Esophagus squamous epithelium (tissue), 5 donors: ENCODE measurements around the gene TNNT3. TPM values are rescaled to one million over a fixed set of nuclear protein-coding genes. Genes with fewer than 3 reads are reported as not detected.

Source experiments
- DNase-seq: peaks from one replicate; lab custom pipeline; 2025; lab: John Stamatoyannopoulos, UW
- H3K27ac ChIP-seq, 4 donors: fragments of 200-600 bp; sonication (generic); one replicate each; pipeline ENCODE4 v1.5.1; 2016 to 2019; ENCODE audit warnings: mild to moderate bottlenecking in 1 of 4
- H3K27me3 ChIP-seq, 4 donors: fragments of 200-600 bp; sonication (generic); 1 replicate in 3 of 4; 2 replicates in 1 of 4; pipeline versions ENCODE4 v1.5.1 to v1.6.0; 2017 to 2021; ENCODE audit warnings: antibody characterized with exemption in 1 of 4
- H3K36me3 ChIP-seq, 3 donors: fragments of 200-600 bp; sonication (generic); one replicate each; pipeline ENCODE4 v1.5.1; 2016 to 2019
- H3K4me1 ChIP-seq, 3 donors: fragments of 200-600 bp; sonication (generic); one replicate each; pipeline ENCODE4 v1.5.1; 2017 to 2019
- H3K4me3 ChIP-seq, 4 donors: fragments of 200-600 bp; sonication (generic); 1 replicate in 3 of 4; 2 replicates in 1 of 4; pipeline ENCODE4 v1.5.1; 2016 to 2019; ENCODE audit warnings: mild to moderate bottlenecking in 2 of 4, moderate library complexity in 1 of 4
- H3K9me3 ChIP-seq, 3 donors: fragments of 200-600 bp; sonication (generic); one replicate each; pipeline ENCODE4 v1.5.1; 2016 to 2019
- POLR2A ChIP-seq, 4 donors: fragments of 450-650 bp; IDR thresholded peaks; one replicate each; pipeline ENCODE4 v1.6.1; 2017; ENCODE audit warnings: antibody characterized with exemption in 4 of 4, mild to moderate bottlenecking in 4 of 4, moderate library complexity in 3 of 4
- WGBS, 2 donors: methylation state at CpG; one replicate each; pipeline ENCODE4 v1.1.5; 2018; 5-methylcytosine and 5-hydroxymethylcytosine counted together
- intact Hi-C: fragments of 100-400 bp; cut with DNase I; formaldehyde crosslinking; loops from one replicate; pipeline ENCODE4 v1.15.0; 2022
- total RNA-seq, 4 donors: library from RNA; depleted of rRNA; stranded (reverse); fragments of >200 nt; gene quantifications; one replicate each; pipeline ENCODE4 v1.1.0, GENCODE V29; 2016
- TF ChIP-seq, protein P1 (sequence below), 6 experiments: fragments of 450-650 bp in 4 of 6; fragments of 200-600 bp in 2 of 6; sonication (generic) in 2 of 6; IDR thresholded peaks; one replicate each; pipeline ENCODE4 v1.5.1; 2016 to 2019; ENCODE audit warnings: antibody characterized with exemption in 6 of 6, mild to moderate bottlenecking in 4 of 6, moderate library complexity in 4 of 6
- donor health status: DM: yes; HTN: yes; CAD: no.

TNNT3 gene
- total RNA-seq, 4 donors from 2014 or later: 0.76 to 3.1 (median 1.6) TPM; not detected in 1

- TF ChIP-seq, protein P1, sequence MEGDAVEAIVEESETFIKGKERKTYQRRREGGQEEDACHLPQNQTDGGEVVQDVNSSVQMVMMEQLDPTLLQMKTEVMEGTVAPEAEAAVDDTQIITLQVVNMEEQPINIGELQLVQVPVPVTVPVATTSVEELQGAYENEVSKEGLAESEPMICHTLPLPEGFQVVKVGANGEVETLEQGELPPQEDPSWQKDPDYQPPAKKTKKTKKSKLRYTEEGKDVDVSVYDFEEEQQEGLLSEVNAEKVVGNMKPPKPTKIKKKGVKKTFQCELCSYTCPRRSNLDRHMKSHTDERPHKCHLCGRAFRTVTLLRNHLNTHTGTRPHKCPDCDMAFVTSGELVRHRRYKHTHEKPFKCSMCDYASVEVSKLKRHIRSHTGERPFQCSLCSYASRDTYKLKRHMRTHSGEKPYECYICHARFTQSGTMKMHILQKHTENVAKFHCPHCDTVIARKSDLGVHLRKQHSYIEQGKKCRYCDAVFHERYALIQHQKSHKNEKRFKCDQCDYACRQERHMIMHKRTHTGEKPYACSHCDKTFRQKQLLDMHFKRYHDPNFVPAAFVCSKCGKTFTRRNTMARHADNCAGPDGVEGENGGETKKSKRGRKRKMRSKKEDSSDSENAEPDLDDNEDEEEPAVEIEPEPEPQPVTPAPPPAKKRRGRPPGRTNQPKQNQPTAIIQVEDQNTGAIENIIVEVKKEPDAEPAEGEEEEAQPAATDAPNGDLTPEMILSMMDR (IDR thresholded peaks at IDR 0.05): no peak
- no peak for TF ChIP-seq POLR2A (IDR thresholded peaks at IDR 0.05)
- intact Hi-C loops: no loop called here
- no peaks in the 10 kb centered on the region for H3K27me3 ChIP-seq
- H3K4me1 ChIP-seq: no peaks in the 10 kb centered on the region
- H3K27ac ChIP-seq: no peak overlapping the region
- H3K4me3 ChIP-seq: no peak overlapping the region
- WGBS, 2 donors: no CpG with 5 or more reads among the region's 15 CpGs
- DNase-seq: no peak
- H3K36me3 ChIP-seq: no peaks in the 10 kb centered on the region
- H3K9me3 ChIP-seq: no peaks in the 10 kb centered on the region
Observed at GRCh38 chr11:1949922-1950321, 30.4 kb downstream of the TNNT3 start.

- H3K9me3 ChIP-seq: no peaks in the 10 kb centered on the region
- WGBS, 2 donors: no CpG with 5 or more reads among the region's 29 CpGs
- H3K27me3 ChIP-seq: no peaks in the 10 kb centered on the region
- no peak overlapping the region for H3K27ac ChIP-seq
- H3K36me3 ChIP-seq: no peaks in the 10 kb centered on the region
- intact Hi-C loops: no loop called here
- H3K4me3 ChIP-seq: no peak overlapping the region
- TF ChIP-seq, protein P1 (IDR thresholded peaks at IDR 0.05): no peak
- no peak for TF ChIP-seq POLR2A (IDR thresholded peaks at IDR 0.05)
- H3K4me1 ChIP-seq: no peaks in the 10 kb centered on the region
- DNase-seq: no peak
Observed at GRCh38 chr11:1952806-1953482, 33.4 kb downstream of the TNNT3 start.

GRCh38 chr11:1953489-1954266, 34.2 kb downstream of the TNNT3 start:
- no peak for DNase-seq
- H3K36me3 ChIP-seq: no peaks in the 10 kb centered on the region
- 90% methylated on average over 4 of the region's 23 CpGs; no CpG with 5 or more reads in 1 of the 2 donors for WGBS, 2 donors
- H3K9me3 ChIP-seq: no peaks in the 10 kb centered on the region
- intact Hi-C loops: no loop called here
- H3K27ac ChIP-seq: no peak overlapping the region
- H3K4me1 ChIP-seq: no peaks in the 10 kb centered on the region
- TF ChIP-seq, protein P1 (IDR thresholded peaks at IDR 0.05): no peak
- no peak for TF ChIP-seq POLR2A (IDR thresholded peaks at IDR 0.05)
- no peaks in the 10 kb centered on the region for H3K27me3 ChIP-seq
- no peak overlapping the region for H3K4me3 ChIP-seq

GRCh38 chr11:1958367-1958766, 38.9 kb downstream of the TNNT3 start:
- Histone ChIP-seq H3K9me3 (no peaks in the 10 kb centered on the region), H3K4me1 (no peaks in the 10 kb centered on the region), H3K27ac (no peak overlapping the region), H3K36me3 (no peaks in the 10 kb centered on the region), H3K4me3 (no peak overlapping the region), H3K27me3 (no peaks in the 10 kb centered on the region)
- intact Hi-C loops: no loop called here
- no CpG with 5 or more reads among the region's 18 CpGs for WGBS, 2 donors
- TF ChIP-seq POLR2A (IDR thresholded peaks at IDR 0.05): no peak
- TF ChIP-seq, protein P1 (IDR thresholded peaks at IDR 0.05): no peak
- no peak for DNase-seq

DNA sequence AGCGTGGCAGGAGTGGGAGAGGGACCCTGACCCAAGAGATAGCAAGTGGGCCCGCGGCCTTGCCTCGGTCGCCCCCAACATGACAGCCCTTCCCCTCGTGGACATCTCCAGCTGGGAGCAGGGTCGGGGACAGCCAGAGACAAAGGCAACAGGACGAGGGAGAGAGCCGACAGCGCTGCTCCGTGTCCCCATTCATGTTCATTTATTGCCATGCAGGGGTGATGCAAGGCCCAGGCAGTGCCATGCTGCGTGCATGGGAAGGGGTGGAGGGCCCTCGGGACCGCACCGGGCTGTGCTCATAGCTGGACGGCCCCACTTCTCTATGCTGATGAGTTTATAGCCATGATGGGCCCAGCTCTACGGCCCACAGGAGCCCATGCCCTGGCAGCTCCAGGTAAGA, 40.3 kb downstream of the TNNT3 start:
- WGBS, 2 donors: no CpG with 5 or more reads among the region's 17 CpGs
- no peaks in the 10 kb centered on the region for H3K36me3 ChIP-seq
- no peaks in the 10 kb centered on the region for H3K9me3 ChIP-seq
- H3K4me3 ChIP-seq: no peak overlapping the region
- no peaks in the 10 kb centered on the region for H3K27me3 ChIP-seq
- no peaks in the 10 kb centered on the region for H3K4me1 ChIP-seq
- intact Hi-C loops: no loop called here
- no peak overlapping the region for H3K27ac ChIP-seq
- no peak for DNase-seq
- TF ChIP-seq, protein P1 (IDR thresholded peaks at IDR 0.05): no peak
- no peak for TF ChIP-seq POLR2A (IDR thresholded peaks at IDR 0.05)
